HCT116 (cell line): ENCODE data around the gene IFNL3. TPM values are rescaled to one million over a fixed set of nuclear protein-coding genes. Genes with fewer than 3 reads are reported as not detected.
A peak's percentile ranks its signal among the peaks of the same experiment; 100 is the strongest.

ENCODE experiments used
- ATAC-seq: fragments of 200-7000 bp; cut with Tn5 transposase; 2 replicates; pipeline ENCODE4 v1.9.1; 2020; ENCODE audit warnings: mild to moderate bottlenecking, moderate library complexity
- BruUV-seq: library from RNA; stranded (reverse); fragments of 400-500 nt; replicated peaks from 2 replicates; lab custom pipeline; 2021; lab: Mats Ljungman, UMichigan
- CTCF ChIA-PET: fragments of 300-600 bp; sonication (Branson Sonifier 250); formaldehyde crosslinking; loops from one replicate; lab custom pipeline; 2021; ENCODE audit warnings: antibody characterized with exemption; lab: Charles Lee
- POLR2A ChIA-PET: fragments of 300-600, 350-600 bp; sonication (Branson Sonifier 250); formaldehyde crosslinking; loops from one replicate; lab custom pipeline; 2021; ENCODE audit warnings: antibody characterized with exemption; lab: Charles Lee
- RAD21 ChIA-PET, 2 experiments: fragments of 300-600 bp; sonication (Branson Sonifier 250); formaldehyde crosslinking; loops; one replicate each; lab custom pipeline; 2023; ENCODE audit warnings: low total read pairs in 2 of 2; ENCODE audit not compliant: uncharacterized antibody in 2 of 2, unreplicated experiment in 2 of 2, low non-redundant PET in 1 of 2; lab: Charles Lee
- DNase-seq: peaks from one replicate; pipeline ENCODE4 v3.0.0-alpha.2; 2010; ENCODE audit warnings: low read depth, low spot score
- H2AFZ ChIP-seq: fragments of 200-600 bp; shearing (Covaris generic), sonication (generic); 2 replicates; pipeline ENCODE4 v1.6.1; 2017; ENCODE audit warnings: low read depth, mixed run types, mixed read lengths, antibody characterized with exemption, low read length; ENCODE audit not compliant: poor library complexity, severe bottlenecking
- H3K27ac ChIP-seq: 2 replicates; pipeline ENCODE4 v1.5.1; 2012; ENCODE audit warnings: low read depth, low read length
- H3K27me3 ChIP-seq: fragments of 200-600 bp; sonication (generic); 2 replicates; pipeline ENCODE4 v1.6.1; 2016; ENCODE audit warnings: mixed run types, low read length, mixed read lengths; ENCODE audit not compliant: insufficient read depth
- H3K36me3 ChIP-seq, 2 experiments: fragments of 200-500 bp in 1 of 2; fragments of 200-600 bp in 1 of 2; sonication (Bioruptor generic) in 1 of 2; sonication (generic) in 1 of 2; 2 replicates each; pipeline versions ENCODE4 v1.5.1 to v1.6.1; 2014 to 2016; ENCODE audit warnings: low read length in 2 of 2, inconsistent platforms in 1 of 2, mixed read lengths in 1 of 2, mixed run types in 1 of 2; ENCODE audit not compliant: insufficient read depth in 2 of 2, control insufficient read depth in 1 of 2
- H3K4me1 ChIP-seq, 2 experiments: fragments of 200-600 bp in 1 of 2; sonication (generic) in 1 of 2; 2 replicates each; pipeline versions ENCODE4 v1.5.1 to v1.6.1; 2012 to 2017; ENCODE audit warnings: low read length in 2 of 2, inconsistent platforms in 1 of 2, mild to moderate bottlenecking in 1 of 2, mixed read lengths in 1 of 2, mixed run types in 1 of 2, moderate library complexity in 1 of 2; ENCODE audit not compliant: insufficient read depth in 2 of 2, control insufficient read depth in 1 of 2
- H3K4me2 ChIP-seq: fragments of 200-600 bp; sonication (generic); 2 replicates; pipeline ENCODE4 v1.6.1; 2017; ENCODE audit warnings: mixed run types, low read length, mixed read lengths
- H3K4me3 ChIP-seq, 2 experiments: fragments of 200-600 bp in 1 of 2; sonication (generic) in 1 of 2; replicated peaks in 1 of 2; 2 replicates each; pipeline ENCODE4 v1.5.1; 2011 to 2016; ENCODE audit warnings: low read length in 2 of 2, control low read depth in 1 of 2, low read depth in 1 of 2, mild to moderate bottlenecking in 1 of 2, mixed read lengths in 1 of 2, mixed run types in 1 of 2
- H3K79me2 ChIP-seq: fragments of 200-600 bp; sonication (generic); 2 replicates; pipeline ENCODE4 v1.6.1; 2017; ENCODE audit warnings: mild to moderate bottlenecking, mixed run types, low read length, moderate library complexity, mixed read lengths; ENCODE audit not compliant: insufficient read depth
- H3K9ac ChIP-seq: fragments of 200-600 bp; sonication (generic); 2 replicates; pipeline ENCODE4 v1.6.1; 2016; ENCODE audit warnings: low read length, mixed read lengths
- H3K9me2 ChIP-seq: fragments of 200-600 bp; sonication (generic), shearing (Covaris generic); 2 replicates; pipeline ENCODE4 v1.6.1; 2017; ENCODE audit warnings: mixed run types, mild to moderate bottlenecking, moderate library complexity; ENCODE audit not compliant: insufficient read depth
- H3K9me3 ChIP-seq, 2 experiments: fragments of 200-500 bp in 1 of 2; fragments of 200-600 bp in 1 of 2; sonication (Bioruptor generic) in 1 of 2; sonication (generic) in 1 of 2; 2 replicates each; pipeline ENCODE4 v1.6.1; 2014 to 2017; ENCODE audit warnings: low read length in 2 of 2, mixed read lengths in 2 of 2, inconsistent platforms in 1 of 2, low read depth in 1 of 2, mild to moderate bottlenecking in 1 of 2, mixed run types in 1 of 2, moderate library complexity in 1 of 2; ENCODE audit not compliant: control insufficient read depth in 1 of 2, insufficient read depth in 1 of 2
- H4K20me1 ChIP-seq: fragments of 200-600 bp; sonication (generic), shearing (Covaris generic); 2 replicates; pipeline ENCODE4 v1.6.1; 2017; ENCODE audit warnings: mixed run types, mild to moderate bottlenecking, moderate library complexity; ENCODE audit not compliant: insufficient read depth
- EZH2 ChIP-seq: fragments of 200-600 bp; sonication (generic); IDR thresholded peaks from 2 replicates; pipeline ENCODE4 v1.6.1; 2017; ENCODE audit warnings: antibody characterized with exemption, mixed run types
- MAX ChIP-seq: IDR thresholded peaks from 2 replicates; pipeline ENCODE4 v1.6.1; 2012
- POLR2AphosphoS5 ChIP-seq: IDR thresholded peaks from 2 replicates; pipeline ENCODE4 v1.6.1; 2011; ENCODE audit warnings: mild to moderate bottlenecking, low read depth, low read length, moderate library complexity
- REST ChIP-seq: IDR thresholded peaks from 2 replicates; pipeline ENCODE4 v1.6.1; 2012; ENCODE audit warnings: low read depth
- intact Hi-C: fragments of 100-400 bp; cut with micrococcal nuclease; formaldehyde crosslinking; loops from 2 replicates; pipeline ENCODE4 v1.10.0; 2022
- total RNA-seq: library from RNA; stranded (reverse); gene quantifications from one replicate; pipeline ENCODE4 v1.2.1, GENCODE V29; 2021; ENCODE audit not compliant: unreplicated experiment

Gene IFNL3
- total RNA-seq, 1 experiment from 2014 or later = not detected

- Histone ChIP-seq H3K9me3 (no peaks in the 10 kb centered on the region), H3K4me3 (no peak overlapping the region)
- POLR2A ChIA-PET = interaction anchor here (0.9 kb wide), 1 partner anchor 609 kb away, joined by 3 read pairs; the partner anchor contains the start of gene FBL
- DNase-seq = peak; percentile 3
- TF ChIP-seq MAX (peak; percentile 80), POLR2AphosphoS5 (no peak; the same call in 1 of the 2 replicates), EZH2 (no peak), REST (no peak)
- TF ChIP-seq, all 23 proteins: peak for 1
- intact Hi-C loops = no loop called here
- H3K9ac ChIP-seq = 0 out of 2 replicates have a peak overlapping the region, but pooled peaks have one; percentile 18
- ATAC-seq = peak; percentile 93
- H3K27me3 ChIP-seq = no peaks in the 10 kb centered on the region
- H3K36me3 ChIP-seq = no peaks in the 10 kb centered on the region
- peak overlapping the region; percentile 89 for H2AFZ ChIP-seq
- ChIA-PET CTCF (interaction anchor here (0.7 to 1.0 kb wide), 2 partner anchors 14 to 261 kb away, joined by 3 read pairs; no protein-coding TSS in a partner anchor), RAD21 (no interaction called here)
- H3K4me2 ChIP-seq = peak overlapping the region; percentile 61
- peaks cover 9 to 11% of the 10 kb centered on the region in 2 experiments; a peak in 3 of 4 replicates for H3K4me1 ChIP-seq
- BruUV-seq = no TSS peak
- no peaks in the 10 kb centered on the region for H3K9me2 ChIP-seq
- no peak overlapping the region; the same call in 1 of the 2 replicates for H3K27ac ChIP-seq
- H4K20me1 ChIP-seq = no peaks in the 10 kb centered on the region
- H3K79me2 ChIP-seq = no peaks in the 10 kb centered on the region
Observed at GRCh38 chr19:39237200-39238184, 7.3 kb downstream of the IFNL3 start.
